ENCODE results near the gene BPI. TPM values are rescaled to one million over a fixed set of nuclear protein-coding genes. Genes with fewer than 3 reads are reported as not detected.

The BPI gene
- total RNA-seq, 1 experiment from 2014 or later, result not detected

GRCh38 chr20:38267901-38268514, 35.9 kb upstream of the BPI start:
- Histone ChIP-seq H3K4me1 (ENCODE audit: control insufficient read depth, insufficient read depth, low read length) (peaks cover 8% of the 10 kb centered on the region), H3K36me3 (ENCODE audit: control insufficient read depth, insufficient read depth, low read length) (no peaks in the 10 kb centered on the region), H3K27me3 (ENCODE audit: control insufficient read depth, insufficient read depth, low read length) (no peaks in the 10 kb centered on the region), H3K4me3 (ENCODE audit: low read depth in 2 of 2, low read length in 2 of 2) (no peak overlapping the region), H3K27ac (ENCODE audit: low read length) (no peak overlapping the region), H3K9me3 (ENCODE audit: control insufficient read depth, insufficient read depth, low read depth, low read length) (no peaks in the 10 kb centered on the region)
- intact Hi-C loops (cut with micrococcal nuclease; ENCODE audit: unreplicated experiment) (no loop called here), in situ Hi-C loops (cut with HindIII; ENCODE audit: low pct_unique_long_range_greater_than_20kb, low sequenced_read_pairs) (no loop called here)
- DNase-seq (ENCODE audit: low read depth, low spot score) (no peak), ATAC-seq (no peak)
- CTCF ChIA-PET, result interaction anchor here (0.6 kb wide), 1 partner anchor 86 kb away, joined by 3 read pairs; no protein-coding TSS in a partner anchor
- no peak for TF ChIP-seq TCF7L2 (IDR thresholded peaks at IDR 0.05; ENCODE audit: low read depth, low read length)
- TF ChIP-seq, protein P1, sequence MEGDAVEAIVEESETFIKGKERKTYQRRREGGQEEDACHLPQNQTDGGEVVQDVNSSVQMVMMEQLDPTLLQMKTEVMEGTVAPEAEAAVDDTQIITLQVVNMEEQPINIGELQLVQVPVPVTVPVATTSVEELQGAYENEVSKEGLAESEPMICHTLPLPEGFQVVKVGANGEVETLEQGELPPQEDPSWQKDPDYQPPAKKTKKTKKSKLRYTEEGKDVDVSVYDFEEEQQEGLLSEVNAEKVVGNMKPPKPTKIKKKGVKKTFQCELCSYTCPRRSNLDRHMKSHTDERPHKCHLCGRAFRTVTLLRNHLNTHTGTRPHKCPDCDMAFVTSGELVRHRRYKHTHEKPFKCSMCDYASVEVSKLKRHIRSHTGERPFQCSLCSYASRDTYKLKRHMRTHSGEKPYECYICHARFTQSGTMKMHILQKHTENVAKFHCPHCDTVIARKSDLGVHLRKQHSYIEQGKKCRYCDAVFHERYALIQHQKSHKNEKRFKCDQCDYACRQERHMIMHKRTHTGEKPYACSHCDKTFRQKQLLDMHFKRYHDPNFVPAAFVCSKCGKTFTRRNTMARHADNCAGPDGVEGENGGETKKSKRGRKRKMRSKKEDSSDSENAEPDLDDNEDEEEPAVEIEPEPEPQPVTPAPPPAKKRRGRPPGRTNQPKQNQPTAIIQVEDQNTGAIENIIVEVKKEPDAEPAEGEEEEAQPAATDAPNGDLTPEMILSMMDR (IDR thresholded peaks at IDR 0.05), result no peak
- TF ChIP-seq POLR2AphosphoS5 (IDR thresholded peaks at IDR 0.05; ENCODE audit: low read depth, low read length), result no peak
- TF ChIP-seq SIN3A (IDR thresholded peaks at IDR 0.05; ENCODE audit: borderline replicate concordance, insufficient read depth, low read depth, low read length), result no peak
- no peak for TF ChIP-seq REST (IDR thresholded peaks at IDR 0.05; ENCODE audit: insufficient read depth in 1 of 2, low read depth in 2 of 2, low read length in 1 of 2)
- POLR2A ChIA-PET, result interaction anchor here (0.6 kb wide), 1 partner anchor 1352 kb away, joined by 6 read pairs; no protein-coding TSS in a partner anchor
- BruUV-seq (replicated peaks), result no TSS peak

DNA sequence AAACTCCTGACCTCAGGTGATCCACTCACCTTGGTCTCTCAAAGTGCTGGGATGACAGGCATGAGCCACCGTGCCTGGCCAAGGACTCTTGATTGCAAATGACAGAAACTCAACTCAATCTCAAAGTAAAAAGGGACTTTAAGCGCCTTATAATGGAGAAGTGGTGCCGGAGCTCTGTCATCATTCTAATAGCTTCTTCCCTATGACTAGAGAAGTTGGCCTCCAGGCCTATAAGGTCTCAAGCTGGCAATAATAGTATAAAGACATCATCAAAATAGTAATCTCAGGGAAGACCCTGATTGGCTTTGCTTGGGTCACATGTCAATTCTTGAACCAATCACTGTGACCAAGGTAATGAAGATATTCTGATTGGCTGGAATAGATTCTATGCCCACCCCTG, 34.9 kb upstream of the BPI start:
- H3K4me1 ChIP-seq (ENCODE audit: control insufficient read depth, insufficient read depth, low read length), result peaks cover 8% of the 10 kb centered on the region

More for the DNA sequence above, 34.9 kb upstream of the BPI start:
- DNase-seq (ENCODE audit: low read depth, low spot score) (no peak), ATAC-seq (no peak)
- no TSS peak for BruUV-seq (replicated peaks)
- intact Hi-C loops (cut with micrococcal nuclease; ENCODE audit: unreplicated experiment) (no loop called here), in situ Hi-C loops (cut with HindIII; ENCODE audit: low pct_unique_long_range_greater_than_20kb, low sequenced_read_pairs) (no loop called here)
- Histone ChIP-seq H3K27ac (ENCODE audit: low read length) (no peak overlapping the region), H3K9me3 (ENCODE audit: control insufficient read depth, insufficient read depth, low read depth, low read length) (no peaks in the 10 kb centered on the region), H3K36me3 (ENCODE audit: control insufficient read depth, insufficient read depth, low read length) (no peaks in the 10 kb centered on the region), H3K4me3 (ENCODE audit: low read depth in 2 of 2, low read length in 2 of 2) (no peak overlapping the region), H3K27me3 (ENCODE audit: control insufficient read depth, insufficient read depth, low read length) (no peaks in the 10 kb centered on the region)
- ChIA-PET CTCF (no interaction called here), POLR2A (interaction anchor here (0.5 to 0.6 kb wide), 2 partner anchors 8 to 221 kb away, joined by 3 to 5 read pairs; no protein-coding TSS in a partner anchor)
- TF ChIP-seq POLR2AphosphoS5 (IDR thresholded peaks at IDR 0.05; ENCODE audit: low read depth, low read length) (no peak), REST (IDR thresholded peaks at IDR 0.05; ENCODE audit: insufficient read depth in 1 of 2, low read depth in 2 of 2, low read length in 1 of 2) (no peak), SIN3A (IDR thresholded peaks at IDR 0.05; ENCODE audit: borderline replicate concordance, insufficient read depth, low read depth, low read length) (no peak), TCF7L2 (IDR thresholded peaks at IDR 0.05; ENCODE audit: low read depth, low read length) (no peak)
- TF ChIP-seq, protein P1 (IDR thresholded peaks at IDR 0.05), result no peak

All from Panc1 (cell line).